ENCODE data around the gene RNASEL. TPM values are rescaled to one million over a fixed set of nuclear protein-coding genes. Genes with fewer than 3 reads are reported as not detected.
A peak's percentile ranks its signal among the peaks of the same experiment; 100 is the strongest.

RNASEL gene
- total and polyA plus RNA-seq, 12 donors: 1.4 to 4.7 (median 3.3) TPM

DNA sequence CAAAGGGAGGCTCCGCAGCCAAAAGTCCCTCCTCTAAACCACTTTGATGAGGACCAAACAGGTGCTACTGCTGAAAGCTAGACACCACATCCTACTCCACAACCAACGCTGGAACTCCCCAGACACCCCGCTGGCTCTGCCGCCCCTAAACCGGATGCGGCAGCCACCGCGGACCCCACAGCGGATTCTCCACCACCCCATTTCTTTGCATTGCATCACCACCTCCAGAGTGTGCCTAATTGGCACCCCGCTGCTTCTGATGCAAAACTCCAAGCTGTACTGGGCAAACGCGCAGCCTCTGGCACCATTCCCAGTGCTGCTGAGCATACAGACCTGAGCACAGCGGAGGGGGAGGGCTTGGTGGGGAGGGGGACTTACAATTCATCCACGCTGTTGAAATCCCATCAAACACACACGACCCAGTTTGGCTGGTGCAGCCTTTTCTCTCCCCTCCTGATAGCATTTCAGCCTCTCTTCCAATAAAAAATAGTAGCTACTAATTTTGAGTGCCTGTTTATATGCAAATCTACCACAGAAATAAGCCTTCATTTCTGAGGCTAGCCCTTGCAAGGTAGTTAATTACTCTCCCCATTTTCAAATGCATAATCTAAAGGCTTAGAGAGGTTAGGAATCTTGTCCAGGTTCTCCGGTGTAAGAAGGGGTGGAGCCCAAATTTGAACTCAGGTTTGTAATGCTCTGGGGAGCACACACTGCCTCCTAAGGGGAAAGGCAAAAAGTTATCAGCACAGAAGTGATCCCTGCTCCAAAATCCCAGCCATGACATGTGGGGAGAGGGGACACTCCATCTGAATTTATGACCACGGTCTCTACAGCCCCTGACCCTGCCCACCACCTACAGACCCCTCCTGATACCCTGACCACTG lies 27.3 kb upstream of the RNASEL start:
- Histone ChIP-seq H3K27me3 (peaks cover 0 to 47% (median 0%) of the 10 kb centered on the region in 7 donors), H3K9me3 (peaks cover 0 to 9% (median 0%) of the 10 kb centered on the region in 11 donors), H3K36me3 (no peaks in the 10 kb centered on the region), H3K4me3 (peak overlapping the region in 5 of 10 donors; percentile 4 to 61 (median 58)), H3K4me1 (peaks cover 0 to 34% (median 21%) of the 10 kb centered on the region in 9 donors), H3K27ac (peak overlapping the region in 9 of 10 donors; percentile 89 to 98 (median 93))
- ATAC-seq (peak in 7 of 8 donors; percentile 12 to 63 (median 40)), DNase-seq (peak; percentile 63 to 76)
- 7 to 9% methylated on average over 17 of the region's 17 CpGs for WGBS, 2 donors
- intact Hi-C loops (cut with DNase I): loop anchor here in 3 of 10 donors (5.0 to 10.0 kb wide), 3 partner anchors 58 to 171 kb away; partner anchors contain the start of gene NPL (in 1 of the 3)
- TF ChIP-seq, protein P1, sequence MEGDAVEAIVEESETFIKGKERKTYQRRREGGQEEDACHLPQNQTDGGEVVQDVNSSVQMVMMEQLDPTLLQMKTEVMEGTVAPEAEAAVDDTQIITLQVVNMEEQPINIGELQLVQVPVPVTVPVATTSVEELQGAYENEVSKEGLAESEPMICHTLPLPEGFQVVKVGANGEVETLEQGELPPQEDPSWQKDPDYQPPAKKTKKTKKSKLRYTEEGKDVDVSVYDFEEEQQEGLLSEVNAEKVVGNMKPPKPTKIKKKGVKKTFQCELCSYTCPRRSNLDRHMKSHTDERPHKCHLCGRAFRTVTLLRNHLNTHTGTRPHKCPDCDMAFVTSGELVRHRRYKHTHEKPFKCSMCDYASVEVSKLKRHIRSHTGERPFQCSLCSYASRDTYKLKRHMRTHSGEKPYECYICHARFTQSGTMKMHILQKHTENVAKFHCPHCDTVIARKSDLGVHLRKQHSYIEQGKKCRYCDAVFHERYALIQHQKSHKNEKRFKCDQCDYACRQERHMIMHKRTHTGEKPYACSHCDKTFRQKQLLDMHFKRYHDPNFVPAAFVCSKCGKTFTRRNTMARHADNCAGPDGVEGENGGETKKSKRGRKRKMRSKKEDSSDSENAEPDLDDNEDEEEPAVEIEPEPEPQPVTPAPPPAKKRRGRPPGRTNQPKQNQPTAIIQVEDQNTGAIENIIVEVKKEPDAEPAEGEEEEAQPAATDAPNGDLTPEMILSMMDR (IDR thresholded peaks at IDR 0.05): no peak

DNA sequence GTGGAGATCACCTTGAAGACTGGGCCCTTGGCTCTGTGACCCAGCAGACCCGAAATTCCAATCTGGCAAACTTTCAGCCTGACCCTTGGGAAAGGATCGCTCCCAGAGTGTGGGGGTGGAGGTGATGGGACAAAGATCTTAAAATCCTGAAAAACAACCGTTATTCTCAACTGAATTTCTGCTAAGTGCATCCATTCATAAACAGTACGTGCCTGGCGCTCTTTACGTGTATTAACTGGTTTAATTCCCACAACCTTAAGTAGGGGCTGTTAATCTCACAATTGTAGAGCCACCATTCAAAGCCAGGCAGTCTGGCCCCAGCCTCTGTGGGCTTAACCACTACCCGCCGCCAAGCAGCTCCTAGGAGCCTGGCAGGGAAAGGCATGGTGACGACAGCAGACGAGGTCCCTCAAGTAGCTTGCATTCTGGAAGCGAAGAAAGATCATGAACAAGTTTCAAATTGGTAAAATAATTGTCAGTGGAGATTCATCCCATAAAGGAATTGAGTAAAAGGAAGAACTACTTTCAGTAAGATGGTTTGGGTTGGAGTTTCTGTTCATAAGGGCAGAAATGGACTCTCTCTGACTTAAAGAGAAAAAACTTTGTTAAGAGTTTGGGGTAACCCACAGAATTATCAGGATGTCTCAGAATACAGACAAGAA lies 26.5 kb upstream of the RNASEL start:
- peak overlapping the region; percentile 16 to 61 (median 56) for H3K4me3 ChIP-seq
- WGBS, 2 donors: 27 to 34% methylated on average over 11 of the region's 11 CpGs
- TF ChIP-seq, protein P1 (IDR thresholded peaks at IDR 0.05): no peak
- peaks cover 0 to 47% (median 0%) of the 10 kb centered on the region in 7 donors for H3K27me3 ChIP-seq
- peak; percentile 39 to 64 (median 48) for ATAC-seq
- peak; percentile 51 to 61 for DNase-seq
- intact Hi-C loops (cut with DNase I): loop anchor here in 3 of 10 donors (5.0 to 10.0 kb wide), 3 partner anchors 59 to 172 kb away; partner anchors contain the start of gene NPL (in 1 of the 3)
- H3K36me3 ChIP-seq: no peaks in the 10 kb centered on the region
- peaks cover 0 to 3% (median 0%) of the 10 kb centered on the region in 11 donors for H3K9me3 ChIP-seq
- peak overlapping the region; percentile 86 to 98 (median 92) for H3K27ac ChIP-seq
- peaks cover 0 to 34% (median 21%) of the 10 kb centered on the region in 9 donors for H3K4me1 ChIP-seq

DNA sequence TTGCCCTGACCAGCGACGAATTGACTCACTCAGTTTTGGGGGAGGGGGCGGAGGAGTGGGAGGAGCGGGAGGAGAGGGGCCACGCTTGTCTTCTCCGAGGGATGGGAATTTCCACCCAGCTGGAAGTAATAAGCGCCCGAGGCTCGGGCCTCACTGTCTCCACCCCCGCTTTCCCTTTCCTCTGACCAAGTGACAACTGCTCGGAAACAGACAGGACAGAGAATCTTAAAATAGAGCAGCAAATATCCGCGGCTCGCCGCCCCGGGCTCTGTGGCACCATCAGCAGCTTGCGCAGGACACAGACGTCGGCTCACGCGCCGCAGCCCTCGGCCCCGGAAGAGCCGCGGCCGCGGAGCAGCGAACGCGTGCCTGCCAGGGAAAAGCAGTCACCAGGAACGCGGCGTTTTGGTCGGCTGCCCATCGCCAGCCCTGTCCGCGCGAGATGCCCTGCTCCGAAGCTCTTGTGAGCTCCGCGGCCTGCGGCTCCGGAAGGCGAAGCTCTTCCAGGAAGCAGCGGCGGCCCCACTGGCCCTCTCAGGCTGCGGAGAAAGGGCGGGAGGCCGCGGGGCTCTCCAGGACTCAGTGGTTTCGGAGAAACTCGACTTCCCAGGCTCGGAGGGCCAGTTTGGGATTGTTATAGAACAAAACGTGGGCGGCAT lies 25.9 kb upstream of the RNASEL start:
- Histone ChIP-seq H3K36me3 (no peaks in the 10 kb centered on the region), H3K27me3 (peaks cover 0 to 47% (median 0%) of the 10 kb centered on the region in 7 donors), H3K27ac (peak overlapping the region; percentile 86 to 98 (median 92)), H3K4me1 (peaks cover 0 to 34% (median 21%) of the 10 kb centered on the region in 9 donors), H3K9me3 (no peaks in the 10 kb centered on the region), H3K4me3 (peak overlapping the region; percentile 19 to 61 (median 56))
- intact Hi-C loops (cut with DNase I): loop anchor here in 3 of 10 donors (5.0 to 10.0 kb wide), 3 partner anchors 60 to 172 kb away; partner anchors contain the start of gene NPL (in 1 of the 3)
- peak; percentile 85 to 94 (median 92) for ATAC-seq
- WGBS, 2 donors: 1% methylated on average over 56 of the region's 56 CpGs
- peak; percentile 83 to 91 for DNase-seq
- TF ChIP-seq, protein P1 (IDR thresholded peaks at IDR 0.05): no peak

All from heart right ventricle (tissue), 16 donors.